GM12878 (cell line): ENCODE data around the gene KCNG3. TPM values are rescaled to one million over a fixed set of nuclear protein-coding genes. Genes with fewer than 3 reads are reported as not detected.

Source experiments
- ATAC-seq: fragments of 200-7000 bp; cut with Tn5 transposase; 3 replicates; pipeline ENCODE4 v1.9.1; 2020; ENCODE audit warnings: mild to moderate bottlenecking, moderate library complexity
- BruUV-seq: library from RNA; stranded (reverse); fragments of 400-500 nt; replicated peaks from 2 replicates; lab custom pipeline; 2021; lab: Mats Ljungman, UMichigan
- CTCF ChIA-PET: fragments of 300-600 bp; sonication (Branson Sonifier 250); formaldehyde crosslinking; extraction: SDS; loops from one replicate; lab custom pipeline; 2021; ENCODE audit warnings: inconsistent platforms; lab: Yijun Ruan, JAX
- POLR2A ChIA-PET: fragments of 350-600 bp; formaldehyde crosslinking; extraction: SDS; loops from one replicate; lab custom pipeline; 2021; ENCODE audit warnings: inconsistent platforms; lab: Charles Lee
- RAD21 ChIA-PET: fragments of 300-600 bp; sonication (Branson Sonifier 250); formaldehyde crosslinking; loops from one replicate; lab custom pipeline; 2023; ENCODE audit warnings: antibody characterized with exemption; ENCODE audit not compliant: unreplicated experiment; lab: Charles Lee
- SMC1A ChIA-PET: fragments of 300-600 bp; sonication (Branson Sonifier 250); formaldehyde crosslinking; loops from one replicate; lab custom pipeline; 2023; ENCODE audit not compliant: unreplicated experiment, uncharacterized antibody; lab: Charles Lee
- DNase-seq: peaks from one replicate; pipeline ENCODE4 v3.0.0-alpha.2; 2011; ENCODE audit warnings: low read depth, low spot score
- FAIRE-seq: peaks from 3 replicates; lab custom pipeline; 2011; peaks lifted over from hg19 to GRCh38; lab: Jason Lieb, UNC
- H2AFZ ChIP-seq: 2 replicates; pipeline ENCODE4 v1.6.0; 2011; ENCODE audit warnings: low read depth, low read length, control low read depth; ENCODE audit not compliant: control insufficient read depth
- H3K27ac ChIP-seq: 2 replicates; pipeline ENCODE4 v1.5.1; 2011; ENCODE audit warnings: control low read depth; ENCODE audit not compliant: control insufficient read depth, insufficient read depth
- H3K27me3 ChIP-seq, 2 experiments: replicated peaks in 1 of 2; 2 replicates each; pipeline versions ENCODE4 v1.6.0 to v1.6.1; 2011; ENCODE audit warnings: low read length in 1 of 2; ENCODE audit not compliant: control insufficient read depth in 2 of 2, insufficient read depth in 2 of 2
- H3K36me3 ChIP-seq, 2 experiments: 2 replicates each; pipeline ENCODE4 v1.5.1; 2011; ENCODE audit warnings: low read length in 1 of 2; ENCODE audit not compliant: control insufficient read depth in 2 of 2, insufficient read depth in 2 of 2
- H3K4me1 ChIP-seq: 2 replicates; pipeline ENCODE4 v1.6.1; 2011; ENCODE audit warnings: mild to moderate bottlenecking, low read length, moderate library complexity, mixed read lengths; ENCODE audit not compliant: control insufficient read depth, insufficient read depth
- H3K4me2 ChIP-seq: 2 replicates; pipeline ENCODE4 v1.6.0; 2011; ENCODE audit warnings: control low read depth; ENCODE audit not compliant: control insufficient read depth, insufficient read depth
- H3K4me3 ChIP-seq: fragments of 200-600 bp; sonication (generic); 2 replicates; pipeline ENCODE4 v1.5.1; 2016
- H3K79me2 ChIP-seq: 2 replicates; pipeline ENCODE4 v1.6.0; 2011; ENCODE audit warnings: low read length; ENCODE audit not compliant: control insufficient read depth, insufficient read depth
- H3K9ac ChIP-seq: 2 replicates; pipeline ENCODE4 v1.8.0; 2011; ENCODE audit warnings: low read length, control low read depth, mixed read lengths; ENCODE audit not compliant: control insufficient read depth, insufficient read depth
- H3K9me3 ChIP-seq: replicated peaks from 3 replicates; pipeline ENCODE4 v1.5.1; 2011; ENCODE audit warnings: mild to moderate bottlenecking, low read length; ENCODE audit not compliant: control insufficient read depth, insufficient read depth
- H4K20me1 ChIP-seq: 2 replicates; pipeline ENCODE4 v1.6.0; 2011; ENCODE audit not compliant: control insufficient read depth, insufficient read depth
- ATF2 ChIP-seq: IDR thresholded peaks from 2 replicates; pipeline ENCODE4 v1.6.1; 2012; ENCODE audit warnings: low read length, inconsistent platforms
- CEBPB ChIP-seq, 2 experiments: fragments of 150-350 bp in 1 of 2; IDR thresholded peaks; 2 replicates each; pipeline ENCODE4 v1.6.1; 2012 to 2014; ENCODE audit warnings: low read depth in 2 of 2, low read length in 2 of 2, borderline replicate concordance in 1 of 2, inconsistent platforms in 1 of 2
- IKZF1 ChIP-seq: fragments of 450-650 bp; conservative IDR thresholded peaks from 2 replicates; pipeline ENCODE4 v1.6.1; 2017; ENCODE audit warnings: antibody characterized with exemption, mild to moderate bottlenecking
- NR2F1 ChIP-seq: fragments of 450-650 bp; conservative IDR thresholded peaks from 2 replicates; pipeline ENCODE4 v1.6.1; 2017; ENCODE audit warnings: mild to moderate bottlenecking
- PML ChIP-seq: IDR thresholded peaks from 2 replicates; pipeline ENCODE4 v1.6.1; 2012; ENCODE audit warnings: low read length, inconsistent platforms
- POLR2AphosphoS2 ChIP-seq: IDR thresholded peaks from 2 replicates; pipeline ENCODE4 v1.6.1; 2011; ENCODE audit warnings: low read depth, mild to moderate bottlenecking, low read length, improper control_type of control experiment, moderate library complexity
- PRDM15 ChIP-seq: fragments of 450-650 bp; formaldehyde crosslinking; IDR thresholded peaks from 2 replicates; pipeline ENCODE4 v1.4.0; 2020; ENCODE audit warnings: mild to moderate bottlenecking, moderate library complexity
- ZBTB4 ChIP-seq: fragments of 450-650 bp; formaldehyde crosslinking; IDR thresholded peaks from 2 replicates; pipeline ENCODE4 v1.4.0; 2022; ENCODE audit warnings: mild to moderate bottlenecking, moderate library complexity
- WGBS: methylation state at CpG from one replicate; pipeline ENCODE4 v1.1.6; 2016; ENCODE audit warnings: low lambda C conversion rate; ENCODE audit not compliant: insufficient replicate concordance, insufficient coverage; ENCODE audit errors: missing lambda C conversion rate; 5-methylcytosine and 5-hydroxymethylcytosine counted together
- in situ Hi-C: fragments of 300-500 bp; cut with MboI; formaldehyde crosslinking; loops from 9 replicates; pipeline ENCODE4 v1.14.3; 2018; ENCODE audit warnings: mixed read lengths
- intact Hi-C: fragments of 100-400 bp; cut with micrococcal nuclease; formaldehyde crosslinking; loops from one replicate; pipeline ENCODE4 v1.14.2; 2022; ENCODE audit not compliant: unreplicated experiment
- polyA plus RNA-seq, 11 experiments: library from polyadenylated mRNA; depleted of rRNA in 4 of 11; unstranded in 6 of 11; stranded (reverse) in 5 of 11; fragments of >200 nt; fragmentation: Nextera tagmentation in 4 of 11; fragmentation: Illumina TruSeq in 1 of 11; extraction: Ambion mirVana in 4 of 11; extraction: Trizol in 1 of 11; gene quantifications; 1 replicate in 1 of 11; 2 replicates in 10 of 11; pipeline versions ENCODE4 v1.2.1 to v1.2.3, GENCODE V29; 2011 to 2016; ENCODE audit warnings: inconsistent platforms in 2 of 11, missing spikeins in 2 of 11, low read depth in 1 of 11
- total RNA-seq, 4 experiments: library from RNA; depleted of rRNA in 3 of 4; stranded (reverse); fragments of >200 nt in 3 of 4; fragmentation: Illumina TruSeq in 1 of 4; extraction: Trizol in 1 of 4; gene quantifications; 2 replicates each; pipeline versions ENCODE4 v1.2.1 to v1.2.3, GENCODE V29; 2013 to 2021

The KCNG3 gene
- total and polyA plus RNA-seq, 10 of the 15 experiments (the other 5 are each of a cell fraction or from before 2014, with no cell fraction given): 0.01 to 0.06 (median 0.04) TPM; not detected in 4

- TF ChIP-seq ZBTB4 (CRISPR knock-in tag) (no peak), POLR2AphosphoS2 (no peak)
These were observed 10.8 kb upstream of the KCNG3 start (continued) for GRCh38 chr2:42504364-42505230.

- no peak overlapping the region for H2AFZ ChIP-seq
- H3K4me1 ChIP-seq: no peaks in the 10 kb centered on the region
- H3K27ac ChIP-seq: no peak overlapping the region
- WGBS: 3% methylated on average over 2 of the region's 2 CpGs
- BruUV-seq: no TSS peak
- POLR2A ChIA-PET: no interaction called here
- no peaks in the 10 kb centered on the region for H4K20me1 ChIP-seq
- no peaks in the 10 kb centered on the region for H3K36me3 ChIP-seq
- no peak overlapping the region for H3K9ac ChIP-seq
- H3K4me2 ChIP-seq: no peak overlapping the region
- no peak for ATAC-seq
- H3K9me3 ChIP-seq: no peaks in the 10 kb centered on the region
- in situ Hi-C loops: no loop called here
- TF ChIP-seq PML (no peak), NR2F1 (no peak), CEBPB (IDR thresholded peaks at IDR 0.05; ENCODE audit: borderline replicate concordance in 1 of 2, low read depth in 2 of 2, low read length in 2 of 2) (no peak), ATF2 (no peak), IKZF1 (no peak), PRDM15 (no peak)
- TF ChIP-seq, all 136 proteins: peak for 0
- ChIA-PET CTCF (interaction anchor here (0.9 to 1.7 kb wide), 4 partner anchors 9 to 162 kb away, joined by 3 to 10 read pairs (median 4); no protein-coding TSS in a partner anchor), RAD21 (interaction anchor here (2.7 kb wide), 1 partner anchor 160 kb away, joined by 13 read pairs; no protein-coding TSS in a partner anchor), SMC1A (interaction anchor here (0.9 to 1.4 kb wide), 2 partner anchors 93 to 158 kb away, joined by 3 to 5 read pairs; no protein-coding TSS in a partner anchor)
- intact Hi-C loops: no loop called here
- Histone ChIP-seq H3K79me2 (no peaks in the 10 kb centered on the region), H3K4me3 (no peak overlapping the region), H3K27me3 (no peaks in the 10 kb centered on the region)
- FAIRE-seq: no peak
- DNase-seq: no peak
These were observed 9.5 kb upstream of the KCNG3 start for GRCh38 chr2:42503291-42503690.
